ENCODE results near the gene ARL6. TPM values are rescaled to one million over a fixed set of nuclear protein-coding genes. Genes with fewer than 3 reads are reported as not detected.

ARL6 gene
- 10.5 and 13.5 TPM in 2 replicates for total RNA-seq (2014; rRNA removed)
- 2.1 TPM for polyA plus RNA-seq (2012)

DNA sequence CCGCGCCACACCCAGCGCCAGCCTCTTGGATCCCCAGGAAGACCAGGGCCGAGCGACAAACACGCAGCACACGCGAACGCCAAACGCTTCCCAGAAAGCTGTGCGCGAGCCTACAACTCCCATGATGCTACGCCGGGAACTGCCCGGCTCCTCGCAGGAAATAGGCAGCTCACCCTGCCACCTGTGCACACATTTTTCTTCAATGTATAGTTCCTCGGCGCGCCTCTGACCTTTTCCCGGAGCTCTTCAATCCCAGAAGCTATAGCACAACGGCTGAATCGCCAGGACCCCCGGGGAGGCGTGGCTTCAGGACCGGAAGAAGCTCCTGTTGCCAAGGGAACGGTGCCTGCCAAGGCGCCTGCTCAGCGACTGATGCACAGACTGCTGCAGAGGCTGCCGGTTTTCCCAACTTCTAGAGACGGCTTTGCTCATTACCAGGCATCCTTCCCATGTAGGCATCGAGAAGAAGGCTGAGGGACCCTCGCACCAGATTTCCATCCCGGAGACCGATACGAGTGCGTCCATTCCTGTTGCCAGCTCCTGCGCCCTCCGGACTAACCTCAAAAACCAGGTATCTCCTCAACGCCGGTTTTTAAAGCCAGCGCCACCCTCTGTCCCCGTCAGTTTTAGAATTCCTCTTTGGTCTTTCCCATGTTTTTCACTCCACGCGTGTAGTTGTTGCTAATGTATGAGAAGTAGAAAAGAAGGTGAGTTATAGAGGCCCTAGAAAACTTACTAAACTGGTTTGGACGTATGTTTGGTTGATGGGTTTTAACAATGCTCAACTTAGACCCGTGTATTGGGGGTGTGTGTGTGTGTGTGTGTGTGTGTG is at the start of gene ARL6:
Gene ARL6, plus strand, starts transcription at position 352 of the 832 bp plus-strand sequence. CDS start 3,350 bp downstream, outside the sequence.
- peak; percentile 82 for DNase-seq (ENCODE audit: low read depth)

- DNase-seq (ENCODE audit: low read depth), result peak; percentile 59
These were observed 45.3 kb upstream of the ARL6 start for GRCh38 chr3:97719156-97719821.

- peak; percentile 11 for DNase-seq (ENCODE audit: low read depth)
These were observed 44.1 kb upstream of the ARL6 start for GRCh38 chr3:97720417-97720816.

GRCh38 chr3:97721446-97721845 is 43.1 kb upstream of the ARL6 start:
- no peak for DNase-seq (ENCODE audit: low read depth)

GRCh38 chr3:97736928-97737327 is 27.6 kb upstream of the ARL6 start:
- no peak for DNase-seq (ENCODE audit: low read depth)

DNA sequence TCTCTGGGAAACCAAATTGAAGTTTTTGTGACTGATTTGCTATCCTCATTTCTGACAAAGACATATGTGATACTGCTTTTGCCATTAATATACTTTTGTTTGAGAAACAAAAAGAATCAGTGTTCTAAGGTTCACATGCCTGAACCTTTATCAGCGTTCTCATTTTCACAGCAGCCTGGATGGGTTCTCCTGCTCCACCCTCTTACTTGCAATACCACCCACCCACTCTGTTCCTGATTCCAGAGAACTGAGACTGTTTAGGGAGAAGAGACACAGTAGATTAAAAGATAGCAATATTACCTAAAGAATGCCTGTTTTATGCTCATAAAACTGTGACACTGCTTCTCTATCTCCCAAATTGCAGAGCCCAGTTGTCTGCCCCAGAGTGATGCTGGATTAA is 25.8 kb upstream of the ARL6 start:
- no peak for DNase-seq (ENCODE audit: low read depth)

- no peak for DNase-seq (ENCODE audit: low read depth)
These were observed 22.5 kb upstream of the ARL6 start for GRCh38 chr3:97742036-97742435.

DNA sequence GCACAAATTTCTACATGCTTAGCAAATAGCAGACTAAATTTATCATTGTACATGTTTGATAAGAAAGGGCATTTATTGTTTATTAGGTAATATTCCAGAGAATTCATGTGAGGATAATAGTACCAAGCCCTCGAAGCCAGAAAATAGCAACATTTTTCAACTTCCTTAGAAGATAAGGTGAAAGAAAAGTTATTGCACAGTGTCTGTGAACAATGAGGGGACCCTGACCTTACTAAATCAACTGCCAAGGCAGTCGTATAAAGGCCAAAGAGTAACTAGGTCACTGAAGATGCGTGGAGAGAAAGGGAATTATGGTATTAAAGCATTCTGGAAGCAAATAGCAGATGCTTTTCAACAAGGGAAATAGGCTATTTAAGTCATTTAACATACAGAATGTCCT is 20.3 kb upstream of the ARL6 start:
- no peak for DNase-seq (ENCODE audit: low read depth)

DNA sequence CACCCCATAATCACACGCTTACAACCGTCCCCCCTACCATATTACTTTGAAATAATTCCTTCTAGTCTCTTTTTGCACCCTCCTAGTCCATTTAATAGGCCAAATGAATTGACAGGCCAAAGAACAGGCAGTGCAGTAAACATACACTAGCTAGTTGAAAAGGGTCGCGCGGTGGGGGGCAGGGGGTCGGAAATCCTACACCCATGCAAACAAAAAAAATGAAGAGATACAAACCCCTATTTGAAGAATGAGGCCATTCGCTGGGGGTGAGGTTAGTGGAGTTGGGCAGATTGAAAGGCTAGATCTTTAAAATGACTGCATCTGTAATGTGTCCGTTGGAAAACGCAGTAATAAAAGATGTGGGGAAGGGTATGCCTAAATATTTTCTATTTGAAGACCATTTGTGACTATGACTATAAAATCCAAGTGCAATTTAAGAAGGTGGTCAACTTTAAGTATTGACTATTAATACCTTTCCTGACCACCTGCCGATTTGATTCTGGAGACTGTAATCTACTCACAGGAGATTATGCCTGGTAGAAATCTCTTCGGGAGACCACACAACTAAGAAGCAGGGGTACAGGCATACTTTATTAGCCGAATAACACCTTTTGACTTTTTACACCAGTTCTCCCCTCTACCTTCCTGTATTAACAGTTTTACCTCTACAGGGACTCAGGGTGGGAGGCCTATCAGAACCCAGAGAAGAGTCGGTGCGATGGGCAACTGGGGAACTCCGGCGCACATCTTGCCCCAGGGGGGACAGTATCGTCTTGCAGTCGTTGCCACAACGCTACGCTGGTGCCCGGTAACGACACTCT is 762 bp upstream of the ARL6 start:
- DNase-seq (ENCODE audit: low read depth), result no peak

DNA sequence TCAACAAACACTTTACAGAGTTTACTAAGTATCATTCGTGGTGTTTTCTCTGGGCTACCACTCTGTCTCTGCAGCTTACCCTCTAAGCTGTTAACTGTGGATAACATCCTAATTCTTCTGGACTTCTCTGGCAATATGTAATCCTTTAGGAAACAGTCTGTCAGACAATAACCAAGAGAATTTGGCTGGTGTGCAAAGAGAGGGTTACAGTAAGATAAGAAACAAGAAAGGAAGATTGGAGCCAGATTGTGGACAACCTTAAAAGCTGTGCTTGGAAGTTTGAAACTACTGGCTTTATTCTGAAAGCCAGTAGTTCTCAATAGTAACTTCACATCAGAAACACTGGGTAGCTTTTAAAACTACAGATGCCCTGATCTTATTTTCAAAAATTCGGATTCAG is 778 bp downstream of the ARL6 start:
- no peak for DNase-seq (ENCODE audit: low read depth)

GRCh38 chr3:97772926-97773325 is 8.4 kb downstream of the ARL6 start:
- DNase-seq (ENCODE audit: low read depth), result no peak

DNA sequence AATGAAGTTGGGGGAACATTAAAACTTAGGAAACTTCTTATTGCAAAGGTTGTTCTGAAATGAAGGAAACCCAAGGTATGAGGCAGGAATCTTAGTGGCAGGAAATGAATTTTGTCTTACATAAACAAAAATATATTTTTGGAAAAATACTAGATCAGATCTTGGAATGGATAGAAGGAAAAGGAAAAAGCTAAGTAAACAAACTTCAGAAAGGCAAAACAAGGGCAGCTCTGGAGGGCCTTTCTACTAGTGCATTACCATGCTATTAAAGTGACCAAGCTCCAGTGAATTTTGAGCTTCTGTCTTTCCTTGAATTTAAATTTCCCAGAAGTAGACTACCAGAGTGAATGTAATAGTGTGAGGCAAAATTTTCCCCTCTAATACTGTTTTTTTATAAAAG is 13.6 kb downstream of the ARL6 start:
- no peak for DNase-seq (ENCODE audit: low read depth)

- peak; percentile 53 for DNase-seq (ENCODE audit: low read depth)
These were observed 29.0 kb downstream of the ARL6 start for GRCh38 chr3:97793420-97794019.

DNA sequence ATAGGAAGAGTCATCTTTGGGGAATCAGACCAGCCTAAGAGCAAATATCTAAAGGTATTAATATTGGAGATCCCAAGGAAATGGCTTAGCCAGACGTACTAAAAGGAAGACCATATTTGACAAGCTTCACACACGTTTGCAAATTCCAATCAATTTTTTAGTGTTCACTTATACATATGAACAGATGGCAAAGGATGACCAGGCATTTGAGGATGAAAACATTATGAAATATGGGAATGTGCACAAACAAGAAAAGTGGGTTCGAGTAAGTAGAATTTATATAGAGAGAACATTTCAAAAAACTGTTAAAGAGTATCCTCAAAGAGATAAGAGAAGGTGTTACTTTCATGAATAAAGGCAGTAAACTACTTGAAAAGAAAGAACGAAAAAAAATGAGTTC is 31.4 kb downstream of the ARL6 start:
- DNase-seq (ENCODE audit: low read depth), result no peak

DNA sequence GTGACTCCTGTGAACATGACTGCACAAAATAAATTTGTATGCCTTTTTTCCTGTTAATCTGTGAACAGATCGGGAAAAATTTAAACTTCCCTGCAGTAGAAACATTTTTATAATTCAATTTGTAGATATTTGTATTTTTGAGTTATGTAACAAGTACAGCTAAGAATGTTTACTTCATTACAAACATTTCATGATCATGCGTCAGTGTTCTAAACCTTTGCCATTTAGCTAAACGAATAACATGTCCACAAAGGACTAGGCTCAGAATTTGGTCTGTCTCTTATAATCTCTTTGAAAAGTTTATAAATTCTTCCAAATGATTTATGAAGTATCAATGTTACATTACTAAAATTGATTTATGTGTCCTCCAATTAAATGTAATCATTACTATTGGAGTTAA is 39.9 kb downstream of the ARL6 start:
- no peak for DNase-seq (ENCODE audit: low read depth)

- peak; percentile 30 for DNase-seq (ENCODE audit: low read depth)
These were observed 46.3 kb downstream of the ARL6 start for GRCh38 chr3:97810779-97811390.

DNA sequence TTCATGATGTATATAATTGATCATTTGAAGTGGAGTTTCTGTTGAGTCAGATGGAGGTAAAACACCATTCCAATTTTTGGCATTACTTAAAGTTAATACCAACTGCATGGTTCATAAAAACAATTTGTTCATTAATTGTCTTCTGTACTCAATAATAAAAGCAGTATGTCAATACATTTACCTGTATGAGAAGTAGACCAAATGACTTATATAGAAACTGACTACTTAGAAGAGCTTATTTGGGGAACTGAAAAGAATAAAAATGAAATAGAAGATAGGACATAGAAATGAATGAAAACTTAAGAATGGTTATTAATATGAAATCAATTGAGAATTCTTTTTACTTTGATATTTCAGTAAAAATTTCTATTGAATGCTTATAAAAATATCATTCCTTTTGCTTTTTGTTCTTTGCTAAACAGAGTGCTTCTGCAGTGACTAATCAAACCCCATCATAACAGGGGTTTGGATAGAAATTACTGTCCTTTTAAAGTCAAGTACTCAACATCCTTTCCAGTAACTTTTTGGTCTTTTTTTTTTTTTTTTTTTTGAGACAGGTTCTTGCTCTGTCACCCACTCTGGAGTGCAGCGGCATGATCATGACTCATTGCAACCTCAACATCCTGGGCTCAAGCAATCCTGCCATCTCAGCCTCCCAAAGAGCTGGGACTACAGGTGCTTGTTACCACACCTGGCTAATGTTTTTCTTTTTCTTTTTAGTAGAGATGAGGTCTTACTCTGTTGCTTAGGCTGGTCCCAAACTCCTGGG is 50.8 kb downstream of the ARL6 start:
- peak; percentile 15 for DNase-seq (ENCODE audit: low read depth)

DNA sequence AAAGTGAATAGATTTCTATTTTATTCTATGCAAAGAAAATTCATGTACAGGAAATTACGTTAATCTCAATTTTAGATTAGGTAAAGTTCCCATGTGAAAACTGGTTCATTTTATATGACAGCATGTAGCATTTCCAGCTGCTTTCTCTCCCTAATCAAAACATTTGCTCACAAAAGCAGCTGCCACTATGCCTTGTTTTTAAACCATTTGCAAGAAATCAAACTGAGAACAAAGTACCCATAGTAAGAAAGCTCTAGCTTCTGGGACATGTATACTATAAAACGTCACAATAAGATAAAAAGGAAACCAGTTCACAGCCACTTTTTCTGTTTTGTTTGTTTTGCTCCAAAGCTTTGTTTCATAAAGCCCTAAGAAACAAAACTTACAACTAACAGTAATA is 52.3 kb downstream of the ARL6 start:
- peak; percentile 4 for DNase-seq (ENCODE audit: low read depth)

DNA sequence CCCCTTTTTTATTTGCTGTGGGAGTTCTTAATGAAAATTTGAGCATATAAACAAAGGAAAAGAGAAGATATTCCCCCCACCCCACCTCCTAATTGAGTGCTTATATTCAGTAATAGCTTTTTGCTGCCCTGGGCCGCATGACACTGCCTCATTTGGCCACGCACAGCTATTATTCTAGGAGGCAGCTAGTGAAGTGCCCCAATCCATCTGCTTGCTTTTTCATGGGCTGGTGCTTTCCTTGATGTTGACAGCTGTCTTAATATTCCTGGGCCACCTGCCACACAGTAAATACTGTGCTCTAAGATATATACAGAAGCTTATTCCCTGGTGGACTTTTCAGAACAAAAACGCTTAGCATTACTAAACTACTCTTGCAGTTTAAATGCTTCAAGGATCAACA is 53.4 kb downstream of the ARL6 start:
- no peak for DNase-seq (ENCODE audit: low read depth)

GRCh38 chr3:97820780-97821179 is 56.2 kb downstream of the ARL6 start:
- DNase-seq (ENCODE audit: low read depth), result no peak

All from LHCN-M2 (cell line).